Pons (tissue), 1 donor: ENCODE measurements around the gene CYBC1.
"Not testable (repeated sequence)": the region's sequence is repeated elsewhere in the genome, so short reads cannot be mapped to it uniquely, and the experiment has no call there.

Experiments
- DNase-seq: peaks from one replicate; pipeline ENCODE4 v3.0.0-alpha.2; 2016; ENCODE audit warnings: low spot score

Gene CYBC1

DNA sequence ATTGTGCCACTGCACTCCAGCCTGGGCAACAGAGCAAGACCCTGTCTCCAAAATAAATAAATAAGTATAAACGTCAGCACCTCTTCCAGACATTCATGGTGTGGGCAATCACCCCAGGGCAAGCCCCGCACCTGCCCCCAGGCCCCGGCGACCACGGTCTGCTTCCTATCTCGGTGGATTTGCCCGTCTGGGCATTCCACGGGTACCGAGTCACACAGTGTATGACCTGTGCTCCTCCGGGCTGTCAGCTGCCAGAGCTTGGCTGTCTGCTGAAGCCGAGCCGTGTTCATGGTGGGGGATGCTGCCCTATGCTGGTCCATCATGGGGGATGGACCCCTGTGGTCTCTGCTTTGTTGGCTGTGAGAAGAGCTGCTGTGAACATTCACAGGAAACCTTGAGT, 15.4 kb downstream of the CYBC1 start:
- no peak for DNase-seq

DNA sequence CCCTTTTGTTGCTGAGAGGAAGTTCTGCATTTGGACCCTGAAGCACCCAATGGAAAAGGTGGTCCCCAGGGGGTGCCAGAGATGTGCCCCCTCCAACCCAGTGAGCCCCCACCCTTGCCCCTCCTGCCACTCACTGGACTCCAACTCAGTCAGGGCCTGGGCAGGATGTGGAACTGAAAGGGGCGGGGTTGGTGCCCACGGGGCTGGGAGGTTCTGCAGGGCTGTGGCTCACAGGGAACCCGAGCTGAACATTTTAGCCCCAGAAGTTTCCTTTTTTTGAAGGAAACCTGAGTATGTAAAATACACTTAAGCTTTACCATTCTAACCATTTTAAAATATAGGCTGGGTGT, 16.4 kb downstream of the CYBC1 start:
- DNase-seq: no peak

DNA sequence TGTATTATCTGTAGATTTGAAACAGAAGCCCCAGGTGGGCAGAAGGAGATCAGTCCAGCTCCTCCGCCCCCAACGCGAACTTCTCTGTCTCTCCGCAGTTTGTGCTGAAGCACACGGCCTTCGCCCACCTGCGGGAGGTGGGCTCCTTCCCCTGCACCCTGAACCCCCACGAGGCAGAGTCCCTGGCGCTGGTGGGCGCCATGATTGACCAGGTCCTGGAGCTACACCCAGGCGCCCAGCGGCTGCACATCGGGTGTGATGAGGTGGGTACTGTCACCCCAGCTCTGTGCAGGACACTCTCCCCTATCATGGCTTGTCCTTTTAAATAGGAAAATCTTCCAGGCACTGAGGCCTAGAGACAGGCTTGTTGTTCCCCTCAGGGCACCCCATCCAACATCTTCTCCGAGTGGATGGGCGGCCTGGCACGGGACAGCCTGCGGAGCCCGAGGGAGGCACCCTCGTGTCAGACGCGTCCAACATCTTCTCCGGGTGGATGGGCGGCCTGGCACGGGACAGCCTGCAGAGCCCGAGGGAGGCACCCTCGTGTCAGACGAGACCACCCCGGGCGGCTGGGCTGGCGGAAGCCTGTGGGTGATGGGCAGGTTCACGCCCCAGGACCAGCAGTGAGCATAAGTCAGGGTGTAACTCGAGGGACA, 16.9 kb downstream of the CYBC1 start:
- no peak for DNase-seq

DNA sequence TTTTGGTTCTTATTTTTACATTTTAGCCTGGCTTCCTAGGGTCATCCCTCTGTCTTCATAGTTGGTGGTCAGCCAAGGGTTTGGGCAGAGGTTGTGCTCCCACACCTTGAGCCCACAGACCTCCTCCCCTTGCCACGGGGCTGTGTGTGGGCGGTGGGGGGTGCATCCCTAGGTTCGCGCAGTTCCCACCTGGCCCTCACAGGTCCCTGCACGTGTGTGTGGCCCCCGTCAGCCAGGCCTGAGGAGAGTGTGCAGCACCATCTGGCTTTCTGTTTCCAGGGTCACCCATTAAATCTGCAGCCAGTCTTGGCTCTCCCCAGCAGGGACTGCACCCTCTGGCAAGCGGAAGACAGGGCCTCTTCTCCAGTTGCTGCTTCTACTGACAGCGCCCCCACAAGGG, 18.5 kb downstream of the CYBC1 start:
- no peak for DNase-seq

DNA sequence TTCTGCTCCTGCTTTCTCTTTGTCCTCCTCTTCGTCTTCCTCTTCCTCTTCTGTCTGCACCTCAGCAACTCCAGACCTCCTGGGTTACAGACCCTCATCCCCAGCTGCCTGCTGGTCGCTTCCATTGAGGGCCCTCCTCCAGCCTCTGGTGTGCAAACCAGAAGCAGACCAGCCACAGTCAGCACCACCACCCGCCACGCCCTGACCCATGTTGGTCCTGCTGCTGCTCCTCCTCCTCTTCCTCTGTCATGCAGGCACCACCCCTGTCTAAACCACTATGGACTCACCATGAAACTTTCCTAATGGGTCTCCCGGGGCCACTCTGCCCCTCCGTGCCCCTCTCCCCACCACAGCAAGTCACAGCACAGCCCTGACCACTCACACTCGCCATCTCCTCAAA, 20.7 kb downstream of the CYBC1 start:
- no peak for DNase-seq

DNA sequence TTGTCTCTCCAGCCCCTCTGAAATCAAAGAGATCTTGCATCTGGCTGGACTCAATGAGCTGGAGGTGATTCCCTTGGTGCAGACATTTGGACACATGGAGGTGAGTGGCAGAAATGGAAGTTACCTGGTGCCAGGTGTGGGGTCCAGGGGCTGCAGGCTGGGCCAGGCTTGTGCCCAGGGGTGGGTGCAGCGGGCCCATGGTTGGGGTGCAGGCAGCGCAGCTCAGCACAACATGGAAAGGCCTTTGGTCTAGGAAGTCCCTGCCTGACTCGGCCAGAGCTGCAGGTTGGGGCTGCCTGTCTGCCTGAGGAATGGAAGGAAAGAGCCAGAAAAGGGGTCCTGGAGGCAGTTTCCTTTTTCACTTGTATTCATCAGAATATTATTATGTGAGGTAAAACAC, 22.0 kb downstream of the CYBC1 start:
- no peak for DNase-seq

DNA sequence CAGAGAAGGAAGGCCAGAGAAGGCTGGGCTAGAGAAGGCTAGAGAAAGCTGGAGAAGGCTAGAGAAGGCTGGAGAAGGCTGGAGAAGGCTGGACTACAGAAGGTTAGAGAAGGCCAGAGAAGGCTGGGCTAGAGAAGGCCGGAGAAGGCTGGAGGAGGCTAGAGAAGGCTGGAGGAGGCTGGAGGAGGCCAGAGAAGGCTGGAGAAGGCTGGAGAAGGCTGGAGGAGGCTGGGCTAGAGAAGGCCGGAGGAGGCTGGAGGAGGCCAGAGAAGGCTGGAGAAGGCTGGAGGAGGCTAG, 25.7 kb downstream of the CYBC1 start:
- no peak for DNase-seq

DNA sequence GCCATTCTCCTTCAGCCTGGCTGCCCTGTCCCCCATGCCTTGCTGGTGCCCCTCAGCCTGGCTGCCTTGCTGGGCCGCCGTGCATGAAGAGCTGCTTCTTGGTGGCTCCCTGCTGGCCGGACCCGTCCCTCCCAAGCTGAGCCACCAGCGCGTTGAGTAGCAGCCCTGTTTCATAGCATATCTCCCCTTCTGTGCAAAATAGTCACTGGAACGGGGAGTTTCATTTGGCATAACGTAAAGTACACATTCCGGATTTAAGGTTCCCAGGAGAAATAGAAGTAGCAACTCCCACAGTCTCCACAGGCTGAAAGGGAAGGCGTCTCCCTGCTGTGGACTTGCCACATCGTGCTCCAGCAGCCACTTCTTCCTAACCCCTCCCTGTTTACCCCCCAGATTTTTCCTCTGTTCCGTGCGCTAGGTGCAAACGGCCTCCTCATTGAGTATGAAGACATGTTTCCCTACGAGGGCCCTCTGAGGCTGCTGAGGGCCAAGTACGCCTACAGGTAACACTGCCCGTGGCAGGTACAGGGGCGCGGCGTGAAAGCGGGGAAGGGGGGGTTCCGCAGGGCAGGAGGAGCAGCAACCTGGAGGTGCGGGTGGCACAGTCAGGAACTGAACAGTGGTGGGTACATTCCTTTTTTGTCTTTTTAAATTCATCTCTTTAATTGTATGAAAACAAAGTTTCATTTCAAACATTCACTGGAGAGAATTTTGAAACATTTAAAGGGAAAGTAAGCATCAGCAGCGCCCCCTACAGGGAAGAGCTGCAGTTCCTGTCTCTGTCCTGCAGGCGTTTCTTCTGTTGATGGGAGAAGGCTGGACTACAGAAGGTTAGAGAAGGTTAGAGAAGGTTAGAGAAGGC, 26.3 kb downstream of the CYBC1 start:
- no peak for DNase-seq

DNA sequence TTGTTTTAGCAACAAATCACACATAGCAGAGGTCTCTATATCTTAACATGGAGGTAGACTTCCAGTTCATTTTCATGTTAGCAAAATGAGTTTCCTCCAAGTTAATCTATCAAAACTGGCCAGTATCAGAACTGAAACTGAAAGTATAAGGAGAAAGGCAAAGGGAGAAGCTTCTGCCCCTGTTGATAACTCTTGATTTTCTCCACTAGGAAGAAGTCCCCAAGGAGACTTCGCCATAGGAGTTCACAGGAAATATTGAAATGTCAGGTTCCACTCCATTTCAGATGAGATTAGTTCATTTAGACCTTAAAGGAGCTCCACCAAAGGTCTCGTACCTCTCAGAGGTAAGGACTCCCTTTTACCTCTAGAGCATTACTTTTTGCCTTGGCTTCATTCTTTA, 31.0 kb downstream of the CYBC1 start:
- peak; percentile 28 for DNase-seq

DNA sequence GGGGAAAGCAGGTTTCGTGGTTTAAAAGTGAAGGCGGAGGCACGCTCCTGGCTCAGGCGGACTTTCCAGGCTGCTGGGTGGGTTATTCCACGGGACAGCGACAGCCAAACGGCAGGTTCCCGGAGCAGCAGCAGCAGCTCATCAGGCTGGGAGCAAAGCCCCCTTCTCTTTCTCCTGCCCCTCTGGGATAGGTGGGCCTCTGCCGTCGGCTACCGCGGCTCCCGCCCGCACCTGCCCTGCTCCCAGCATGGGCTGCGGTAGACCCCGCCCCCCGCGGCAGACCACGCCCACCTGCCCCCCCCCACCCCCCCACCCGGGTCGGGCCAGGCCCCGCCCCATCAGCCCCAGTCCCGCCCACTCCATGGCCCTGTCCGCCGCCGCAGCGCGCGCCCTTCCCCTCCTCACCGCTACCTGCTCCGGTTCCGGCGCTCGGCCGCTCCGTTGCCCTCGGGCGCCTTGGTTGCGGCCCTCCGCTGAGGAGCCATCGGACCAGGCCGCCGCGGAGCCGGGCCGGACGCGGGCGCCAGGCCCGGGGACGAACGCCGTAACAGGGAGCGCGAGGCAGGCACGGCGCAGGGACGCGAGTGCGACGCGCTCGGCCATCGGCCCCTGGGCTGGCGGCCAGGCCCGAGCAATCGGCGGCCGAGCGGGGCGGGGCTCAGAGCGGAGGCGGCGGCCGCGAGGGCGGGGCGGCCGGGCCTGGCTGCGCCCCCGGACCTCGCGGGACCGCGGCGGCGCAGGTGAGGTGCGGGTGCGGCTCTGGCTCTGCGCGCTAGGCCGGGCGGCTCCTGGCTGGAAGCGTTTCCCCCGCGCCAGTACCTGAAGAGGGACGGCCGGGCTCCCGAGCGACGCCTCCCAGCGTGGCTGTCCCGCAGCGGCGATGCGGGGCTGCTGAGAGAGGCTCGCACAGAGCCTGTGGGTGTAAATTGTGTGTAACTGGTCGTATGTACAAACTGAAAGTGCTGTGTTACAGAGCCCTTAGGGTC, 32.3 kb downstream of the CYBC1 start, which contains the start of the genes HEXD and OGFOD3:
HEXD (plus strand) TSS at position 347 of the 986 bp plus-strand sequence. CDS start 1,453 bp downstream, outside the sequence.
OGFOD3 (minus strand) TSS at position 586 of the 986 bp plus-strand sequence; CDS start at position 485, 101 bp downstream.
- peak; percentile 72 for DNase-seq

DNA sequence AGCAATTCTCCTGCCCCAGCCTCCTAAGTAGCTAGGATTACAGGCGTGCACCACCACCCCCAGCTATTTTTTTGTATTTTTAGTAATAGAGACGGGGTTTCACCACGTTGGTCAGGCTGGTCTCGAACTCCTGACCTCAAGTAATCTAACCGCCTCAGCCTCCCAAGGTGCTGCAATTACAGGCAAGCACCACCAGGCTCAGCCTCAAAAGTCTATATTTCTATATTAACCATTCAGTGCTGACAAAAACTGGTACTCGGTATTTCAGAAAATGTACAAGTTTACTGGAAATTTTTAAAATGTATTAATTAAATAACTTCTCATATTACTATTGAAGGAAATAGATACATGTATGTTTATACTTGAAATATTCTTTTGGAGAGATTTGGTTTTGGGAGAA, 33.8 kb downstream of the CYBC1 start:
- no peak for DNase-seq

DNA sequence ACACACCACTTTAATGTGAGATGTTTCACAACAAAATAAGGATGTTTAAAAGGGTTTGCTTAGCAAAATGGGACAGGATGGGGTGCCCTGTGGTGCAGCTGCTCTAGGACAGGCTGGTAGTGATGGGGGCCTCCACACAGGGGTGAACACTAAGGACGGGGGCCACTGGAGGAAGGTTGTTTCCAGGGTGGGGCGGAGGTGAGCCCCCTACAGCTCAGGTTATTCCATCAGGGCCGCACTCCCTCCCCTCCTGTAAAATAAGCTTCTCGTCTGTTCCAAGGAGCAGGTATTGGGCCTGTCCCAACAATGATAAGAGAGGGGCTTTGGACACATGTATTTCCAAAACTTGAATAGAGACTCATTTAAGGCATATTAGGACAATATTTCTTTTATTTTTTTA, 34.3 kb downstream of the CYBC1 start:
- DNase-seq: no peak

DNA sequence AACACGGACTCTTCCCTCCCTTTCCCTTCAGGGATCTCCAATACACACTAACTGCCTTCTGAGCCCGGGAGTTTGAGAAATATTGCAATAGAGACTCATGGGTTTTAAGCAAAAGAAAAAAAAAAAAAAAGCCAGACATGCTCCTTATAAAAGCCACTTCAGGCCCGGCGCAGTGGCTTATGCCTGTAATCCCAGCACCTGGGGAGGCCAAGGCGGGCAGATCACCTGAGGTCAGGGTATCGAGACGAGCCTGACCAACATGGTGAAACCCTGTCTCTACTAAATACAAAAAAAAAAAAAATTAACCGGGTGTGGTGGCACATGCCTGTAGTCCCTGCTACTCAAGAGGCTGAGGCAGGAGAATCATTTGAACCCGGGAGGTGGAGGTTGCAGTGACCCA, 34.8 kb downstream of the CYBC1 start:
- DNase-seq: no peak

DNA sequence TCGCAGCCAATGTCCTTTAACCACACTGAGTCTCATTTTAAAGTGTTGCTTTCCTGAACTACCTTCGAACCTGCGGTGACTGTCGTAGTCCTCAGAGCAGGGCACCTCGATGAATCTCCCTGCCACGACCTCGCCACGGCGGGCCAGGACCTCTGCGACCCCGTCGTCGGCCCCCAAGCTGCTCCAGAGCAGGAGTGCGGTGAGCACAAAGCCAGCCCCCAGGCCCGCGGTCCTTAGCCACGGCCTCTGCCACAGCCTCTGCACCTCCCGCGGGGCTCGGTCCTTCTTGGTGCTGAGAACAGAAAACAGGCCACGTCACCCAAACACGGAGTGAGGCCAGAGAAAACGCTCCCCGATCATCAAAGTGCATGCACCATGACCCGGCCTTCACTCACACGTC, 35.2 kb downstream of the CYBC1 start:
- no peak for DNase-seq

DNA sequence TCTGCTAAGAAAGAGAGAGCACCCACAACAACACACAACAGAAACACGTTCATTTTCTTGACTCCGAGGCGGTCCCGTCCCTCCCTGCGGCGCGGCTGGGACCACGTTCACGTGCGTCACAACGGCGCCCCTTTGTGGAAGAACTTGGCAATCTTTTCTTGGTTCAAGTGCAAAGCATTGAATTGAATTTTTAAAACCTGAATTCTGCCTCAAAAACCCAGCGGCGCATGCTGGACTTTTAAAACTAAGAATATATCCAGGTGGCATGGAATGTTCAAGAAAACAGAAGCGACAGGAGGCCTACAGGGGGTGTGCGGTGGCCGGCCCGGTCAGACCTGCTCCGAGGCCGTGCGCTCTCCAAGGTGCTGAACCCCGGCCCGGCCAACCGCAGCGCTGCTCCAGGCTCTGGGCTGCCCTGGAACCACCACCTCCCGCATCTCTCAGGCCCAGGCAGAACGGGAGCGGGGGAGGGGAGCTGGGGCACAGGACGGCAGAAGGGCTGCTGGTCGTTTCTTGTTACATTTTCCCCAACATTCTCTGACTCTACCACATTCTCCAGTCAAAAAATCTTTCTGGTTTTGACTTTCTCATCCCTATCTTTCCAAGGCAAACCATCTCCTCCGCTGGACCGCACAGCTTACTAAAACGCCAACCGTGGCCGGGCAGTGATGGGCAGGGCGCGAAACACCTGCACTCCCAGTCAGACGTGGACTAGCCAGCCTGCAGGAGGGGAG, 35.8 kb downstream of the CYBC1 start:
- peak; percentile 55 for DNase-seq

DNA sequence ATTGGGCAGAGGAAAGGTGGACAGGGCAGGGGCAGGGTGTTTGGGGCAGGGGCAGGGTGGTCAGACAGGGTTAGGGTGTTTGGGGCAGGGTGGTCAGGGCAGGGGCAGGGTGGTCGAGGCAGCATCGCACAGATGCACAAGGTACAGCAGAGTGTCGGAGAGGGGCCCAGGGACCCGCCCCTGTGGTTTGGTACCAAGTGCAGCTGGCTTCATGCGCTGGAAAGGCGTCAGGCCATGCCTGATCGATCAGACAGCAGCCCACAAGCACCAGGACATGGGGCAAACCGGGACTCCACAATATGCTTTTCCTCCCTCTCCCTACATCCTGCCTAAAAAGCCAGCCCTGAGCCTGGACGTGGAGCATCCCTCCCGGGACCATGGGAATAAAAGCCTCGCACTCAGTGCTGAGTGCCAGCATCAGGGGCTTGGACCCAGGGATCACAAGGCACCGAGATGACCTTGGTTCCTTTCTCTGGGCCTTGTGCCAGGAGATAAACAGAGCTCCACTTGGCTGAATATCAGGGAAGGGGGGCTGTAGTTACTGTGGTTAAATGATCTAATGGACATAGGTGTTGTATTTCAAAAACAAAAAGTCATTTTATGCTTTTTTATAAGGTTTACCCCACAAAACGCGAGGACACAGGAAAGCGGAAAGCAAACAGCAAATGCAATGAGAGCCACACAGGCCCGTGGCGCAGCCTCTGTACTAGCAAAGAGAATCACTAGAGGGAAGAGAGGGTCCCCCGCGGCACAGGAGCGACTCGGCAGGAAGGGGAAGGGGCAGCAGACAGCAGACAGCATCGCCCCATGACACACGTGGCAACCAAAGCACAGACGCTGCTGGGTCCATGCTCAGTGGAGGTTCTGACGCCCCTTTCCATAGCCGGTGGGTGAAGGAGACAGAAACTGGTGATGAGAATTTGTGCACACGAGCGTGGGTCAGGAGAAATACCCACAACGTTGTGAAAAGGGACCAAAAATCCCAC, 37.7 kb downstream of the CYBC1 start:
- no peak for DNase-seq

DNA sequence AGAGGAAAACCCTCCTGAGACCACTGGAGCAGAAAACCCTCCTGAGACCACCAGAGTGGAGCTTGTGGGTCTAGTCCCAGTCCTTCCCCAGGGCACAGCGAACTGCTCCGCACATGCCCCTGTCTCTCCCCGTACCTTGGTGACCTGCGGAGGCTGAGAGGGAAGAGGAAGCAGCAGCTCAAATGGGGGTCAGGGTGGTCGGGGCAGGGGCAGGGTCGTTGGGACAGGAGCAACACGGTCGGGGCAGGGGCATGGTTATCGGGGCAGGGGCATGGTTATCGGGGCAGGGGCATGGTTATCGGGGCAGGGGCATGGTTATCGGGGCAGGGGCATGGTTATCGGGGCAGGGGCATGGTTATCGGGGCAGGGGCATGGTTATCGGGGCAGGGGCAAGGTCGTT, 38.5 kb downstream of the CYBC1 start:
- not testable (repeated sequence) for DNase-seq

DNA sequence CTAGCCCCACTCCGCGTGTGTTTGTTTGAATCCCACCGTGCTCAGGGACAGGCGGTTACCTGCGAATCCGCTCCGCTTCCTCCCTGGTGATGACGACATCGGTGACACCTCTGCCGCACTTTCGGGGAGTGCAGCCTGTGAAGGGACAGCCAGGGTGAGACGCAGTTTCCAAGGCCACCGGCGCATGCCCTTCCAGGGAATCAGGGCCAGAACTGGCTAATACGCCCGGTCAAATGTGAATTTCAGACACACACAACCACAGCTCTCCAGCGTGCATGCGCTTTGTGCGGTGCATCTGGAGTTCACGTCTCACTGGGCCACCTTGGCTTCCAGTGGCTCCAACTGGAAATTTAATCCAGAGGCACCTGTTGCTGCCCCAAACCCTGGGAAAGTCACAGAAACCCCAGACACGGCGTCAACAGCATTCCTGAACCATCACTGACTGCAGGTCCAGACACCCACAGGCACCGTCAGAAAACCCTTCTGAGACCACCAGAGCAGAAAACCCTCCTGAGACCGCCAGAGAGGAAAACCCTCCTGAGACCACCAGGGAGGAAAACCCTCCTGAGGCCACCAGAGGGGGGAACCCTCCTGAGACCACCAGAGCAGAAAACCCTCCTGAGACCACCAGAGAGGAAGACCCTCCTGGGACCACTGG, 39.0 kb downstream of the CYBC1 start:
- DNase-seq: no peak

DNA sequence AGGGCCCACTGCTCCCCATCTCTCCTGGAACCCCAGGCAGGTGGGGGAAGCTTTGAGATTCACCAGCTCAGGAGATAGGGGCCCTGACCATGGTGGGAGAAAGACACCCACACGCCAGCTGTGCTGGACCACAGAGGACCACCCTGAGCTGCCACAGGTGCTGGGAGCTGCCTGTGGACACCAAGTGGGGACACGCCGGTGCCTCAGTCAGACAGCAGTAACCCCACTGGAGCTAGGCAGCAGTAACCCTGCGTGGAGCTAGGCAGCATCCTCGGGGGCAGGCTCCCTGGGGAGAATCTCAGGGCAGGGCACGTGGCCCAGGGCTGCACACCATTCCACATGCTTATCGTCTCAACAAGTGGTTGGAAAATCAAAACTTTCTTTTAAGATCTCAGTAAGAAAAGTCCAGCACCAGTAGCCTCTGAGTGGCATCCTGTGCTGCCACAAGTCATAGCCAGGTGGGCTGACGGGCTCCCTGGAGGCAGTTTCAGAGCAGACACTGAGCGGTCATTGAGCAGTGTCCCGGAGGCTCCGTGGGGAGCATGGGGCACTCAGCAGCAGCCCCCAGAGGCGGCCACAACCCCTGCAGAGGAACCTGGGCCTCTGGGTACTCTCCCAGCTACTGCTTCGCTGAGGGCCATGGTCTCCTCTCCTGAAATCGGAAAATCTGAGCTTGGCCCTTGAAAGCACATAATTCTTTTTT, 40.4 kb downstream of the CYBC1 start:
- DNase-seq: no peak
